ENCODE measurements around the gene POU4F2.

GRCh38 chr4:146655521-146655856 lies 16.8 kb downstream of the POU4F2 start:
- no peak for TF ChIP-seq CTCF (IDR thresholded peaks at IDR 0.05)
- no peak for TF ChIP-seq POLR2A (IDR thresholded peaks at IDR 0.05)

All from body of pancreas (tissue), 4 donors.